KMS-11 (cell line): ENCODE results near the gene THOP1.

Source experiments
- H2AFZ ChIP-seq: fragments of 200-600 bp; sonication (generic); 2 replicates; pipeline ENCODE4 v1.6.1; 2016; ENCODE audit warnings: antibody characterized with exemption, mixed run types, low read depth
- H3K27ac ChIP-seq: fragments of 200-600 bp; sonication (generic); 2 replicates; pipeline ENCODE4 v1.6.1; 2016; ENCODE audit warnings: mild to moderate bottlenecking, mixed run types
- H3K27me3 ChIP-seq: fragments of 200-600 bp; sonication (generic); 2 replicates; pipeline ENCODE4 v1.6.1; 2017; ENCODE audit warnings: mild to moderate bottlenecking, low read depth, mixed run types, moderate library complexity; ENCODE audit not compliant: insufficient read depth
- H3K36me3 ChIP-seq: fragments of 200-600 bp; sonication (generic); 2 replicates; pipeline ENCODE4 v1.6.1; 2017; ENCODE audit warnings: mild to moderate bottlenecking, mixed run types; ENCODE audit not compliant: insufficient read depth
- H3K4me1 ChIP-seq: fragments of 200-600 bp; sonication (generic); 2 replicates; pipeline ENCODE4 v1.6.1; 2016; ENCODE audit warnings: mild to moderate bottlenecking, low read depth, mixed run types; ENCODE audit not compliant: poor library complexity, severe bottlenecking
- H3K4me2 ChIP-seq: fragments of 200-600 bp; sonication (generic); 2 replicates; pipeline ENCODE4 v1.7.0; 2016; ENCODE audit warnings: mild to moderate bottlenecking, mixed run types
- H3K4me3 ChIP-seq: fragments of 200-600 bp; sonication (generic); IDR thresholded peaks from 2 replicates; pipeline ENCODE4 v1.6.1; 2017; ENCODE audit warnings: low read depth, low read length, mixed read lengths; ENCODE audit not compliant: insufficient read depth
- H3K79me2 ChIP-seq: fragments of 200-600 bp; sonication (generic); 2 replicates; pipeline ENCODE4 v1.6.1; 2016; ENCODE audit warnings: low read depth, mixed run types; ENCODE audit not compliant: insufficient read depth
- H3K9ac ChIP-seq: fragments of 200-600 bp; sonication (generic); 2 replicates; pipeline ENCODE4 v1.6.1; 2016; ENCODE audit warnings: mild to moderate bottlenecking, mixed run types
- H4K20me1 ChIP-seq: fragments of 200-600 bp; sonication (generic); 2 replicates; pipeline ENCODE4 v1.6.1; 2016; ENCODE audit warnings: mild to moderate bottlenecking, mixed run types; ENCODE audit not compliant: insufficient read depth
- CTCF ChIP-seq: fragments of 200-600 bp; sonication (generic); conservative IDR thresholded peaks from 2 replicates; pipeline ENCODE4 v1.6.1; 2017; ENCODE audit warnings: low read depth, mild to moderate bottlenecking, antibody characterized with exemption, low read length, moderate library complexity, mixed read lengths

Gene THOP1

GRCh38 chr19:2820112-2820702 is 34.9 kb downstream of the THOP1 start:
- no peak overlapping the region for H3K4me3 ChIP-seq
- no peaks in the 10 kb centered on the region for H3K27me3 ChIP-seq
- peaks cover 3% of the 10 kb centered on the region for H3K4me1 ChIP-seq
- H4K20me1 ChIP-seq = no peaks in the 10 kb centered on the region
- H3K4me2 ChIP-seq = peak overlapping the region; percentile 71
- H3K36me3 ChIP-seq = no peaks in the 10 kb centered on the region
- H2AFZ ChIP-seq = peak overlapping the region; percentile 67
- H3K79me2 ChIP-seq = no peaks in the 10 kb centered on the region
- TF ChIP-seq CTCF = no peak
- no peak overlapping the region for H3K27ac ChIP-seq
- peak overlapping the region; percentile 15; the same call in 1 of the 2 replicates for H3K9ac ChIP-seq

- no peak overlapping the region for H3K27ac ChIP-seq
- no peaks in the 10 kb centered on the region for H3K27me3 ChIP-seq
- no peak overlapping the region for H2AFZ ChIP-seq
- no peaks in the 10 kb centered on the region for H4K20me1 ChIP-seq
- H3K9ac ChIP-seq = no peak overlapping the region
- H3K79me2 ChIP-seq = no peaks in the 10 kb centered on the region
- no peak overlapping the region for H3K4me3 ChIP-seq
- TF ChIP-seq CTCF = no peak
- H3K36me3 ChIP-seq = no peaks in the 10 kb centered on the region
- peaks cover 3% of the 10 kb centered on the region for H3K4me1 ChIP-seq
- H3K4me2 ChIP-seq = no peak overlapping the region
These were observed 37.5 kb downstream of the THOP1 start for GRCh38 chr19:2822846-2823245.

GRCh38 chr19:2823646-2824045 is 38.3 kb downstream of the THOP1 start:
- H3K4me3 ChIP-seq = no peak overlapping the region
- H3K27ac ChIP-seq = no peak overlapping the region
- no peak for TF ChIP-seq CTCF
- no peak overlapping the region for H2AFZ ChIP-seq
- H3K4me1 ChIP-seq = peaks cover 3% of the 10 kb centered on the region
- no peak overlapping the region for H3K9ac ChIP-seq
- H3K79me2 ChIP-seq = no peaks in the 10 kb centered on the region
- H3K27me3 ChIP-seq = no peaks in the 10 kb centered on the region
- no peaks in the 10 kb centered on the region for H3K36me3 ChIP-seq
- no peak overlapping the region for H3K4me2 ChIP-seq
- no peaks in the 10 kb centered on the region for H4K20me1 ChIP-seq

GRCh38 chr19:2824129-2824528 is 38.8 kb downstream of the THOP1 start:
- Histone ChIP-seq H3K9ac (no peak overlapping the region), H3K4me1 (peaks cover 3% of the 10 kb centered on the region), H3K27ac (no peak overlapping the region), H3K4me3 (no peak overlapping the region), H3K4me2 (no peak overlapping the region), H2AFZ (no peak overlapping the region), H3K27me3 (no peaks in the 10 kb centered on the region), H4K20me1 (no peaks in the 10 kb centered on the region), H3K36me3 (no peaks in the 10 kb centered on the region), H3K79me2 (no peaks in the 10 kb centered on the region)
- TF ChIP-seq CTCF = no peak
